Measurements from ENCODE around the gene MEST. TPM values are rescaled to one million over a fixed set of nuclear protein-coding genes. Genes with fewer than 3 reads are reported as not detected.

Gene MEST
- polyA plus RNA-seq, 3 donors, result 1.1 to 3.1 (median 1.8) TPM

DNA sequence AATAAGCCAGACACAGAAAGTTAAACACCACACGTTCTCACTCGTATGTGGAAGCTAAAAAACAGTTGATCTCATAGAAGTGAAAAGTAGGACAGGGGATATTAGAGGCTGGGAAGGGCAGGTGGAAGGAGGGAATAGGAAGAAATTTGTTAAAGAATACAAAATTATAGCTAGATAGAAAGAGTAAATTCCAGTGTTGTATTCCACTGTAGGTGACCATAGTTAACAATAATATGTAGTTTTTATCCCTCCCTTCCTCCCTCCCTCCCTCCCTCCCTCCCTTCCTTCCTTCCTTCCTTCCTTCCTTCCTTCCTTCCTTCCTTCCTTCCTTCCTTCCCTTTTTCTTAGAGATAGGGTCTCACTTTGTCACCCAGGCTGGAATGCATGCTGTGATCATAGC lies 19.9 kb upstream of the MEST start:
- Mint-ChIP-seq H3K9me3 (peaks cover 0 to 4% (median 0%) of the 10 kb centered on the region in 7 donors), H3K36me3 (no peaks in the 10 kb centered on the region), H3K4me3 (no peak overlapping the region), H3K4me1 (peaks cover 22% of the 10 kb centered on the region), H3K27me3 (ENCODE audit: low read depth in 3 of 3) (peaks cover 0 to 3% (median 0%) of the 10 kb centered on the region in 3 donors), H3K27ac (peak overlapping the region in 1 of 7 donors; percentile 66)
- Histone ChIP-seq H3K4me2 (replicated peaks; ENCODE audit: extremely low read depth, low read length, poor library complexity, severe bottlenecking) (no peak overlapping the region), H3K27me3 (ENCODE audit: control insufficient read depth in 2 of 2, insufficient read depth in 2 of 2, low read length in 2 of 2) (no peaks in the 10 kb centered on the region), H3K4me3 (replicated peaks in 1 of 3; ENCODE audit: low read depth in 2 of 3, low read length in 3 of 3) (no peak overlapping the region), H3K4me1 (ENCODE audit: control insufficient read depth in 1 of 2, insufficient read depth in 2 of 2, low read length in 2 of 2) (peaks cover 21 to 22% of the 10 kb centered on the region in 2 donors), H3K9ac (ENCODE audit: insufficient read depth, low read length, poor library complexity, severe bottlenecking) (no peak overlapping the region), H3K9me3 (replicated peaks in 1 of 2; ENCODE audit: control insufficient read depth in 1 of 2, insufficient read depth in 1 of 2, low read length in 2 of 2) (no peaks in the 10 kb centered on the region), H3K79me2 (ENCODE audit: insufficient read depth, low read length) (no peaks in the 10 kb centered on the region), H3K27ac (ENCODE audit: low read depth in 1 of 2, low read length in 2 of 2) (no peak overlapping the region), H4K20me1 (ENCODE audit: insufficient read depth, low read length) (no peaks in the 10 kb centered on the region), H2AFZ (ENCODE audit: insufficient read depth, low read depth, low read length, poor library complexity, severe bottlenecking) (no peak overlapping the region), H3K36me3 (replicated peaks in 1 of 2; ENCODE audit: control insufficient read depth in 1 of 2, insufficient read depth in 2 of 2, low read length in 2 of 2) (no peaks in the 10 kb centered on the region)
- TF ChIP-seq, protein P1, sequence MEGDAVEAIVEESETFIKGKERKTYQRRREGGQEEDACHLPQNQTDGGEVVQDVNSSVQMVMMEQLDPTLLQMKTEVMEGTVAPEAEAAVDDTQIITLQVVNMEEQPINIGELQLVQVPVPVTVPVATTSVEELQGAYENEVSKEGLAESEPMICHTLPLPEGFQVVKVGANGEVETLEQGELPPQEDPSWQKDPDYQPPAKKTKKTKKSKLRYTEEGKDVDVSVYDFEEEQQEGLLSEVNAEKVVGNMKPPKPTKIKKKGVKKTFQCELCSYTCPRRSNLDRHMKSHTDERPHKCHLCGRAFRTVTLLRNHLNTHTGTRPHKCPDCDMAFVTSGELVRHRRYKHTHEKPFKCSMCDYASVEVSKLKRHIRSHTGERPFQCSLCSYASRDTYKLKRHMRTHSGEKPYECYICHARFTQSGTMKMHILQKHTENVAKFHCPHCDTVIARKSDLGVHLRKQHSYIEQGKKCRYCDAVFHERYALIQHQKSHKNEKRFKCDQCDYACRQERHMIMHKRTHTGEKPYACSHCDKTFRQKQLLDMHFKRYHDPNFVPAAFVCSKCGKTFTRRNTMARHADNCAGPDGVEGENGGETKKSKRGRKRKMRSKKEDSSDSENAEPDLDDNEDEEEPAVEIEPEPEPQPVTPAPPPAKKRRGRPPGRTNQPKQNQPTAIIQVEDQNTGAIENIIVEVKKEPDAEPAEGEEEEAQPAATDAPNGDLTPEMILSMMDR (IDR thresholded peaks at IDR 0.05), result no peak
- no peak for DNase-seq
- WGBS (ENCODE audit: insufficient coverage), result 100% methylated on average over 1 of the region's 2 CpGs
- intact Hi-C loops (cut with micrococcal nuclease), result no loop called here

DNA sequence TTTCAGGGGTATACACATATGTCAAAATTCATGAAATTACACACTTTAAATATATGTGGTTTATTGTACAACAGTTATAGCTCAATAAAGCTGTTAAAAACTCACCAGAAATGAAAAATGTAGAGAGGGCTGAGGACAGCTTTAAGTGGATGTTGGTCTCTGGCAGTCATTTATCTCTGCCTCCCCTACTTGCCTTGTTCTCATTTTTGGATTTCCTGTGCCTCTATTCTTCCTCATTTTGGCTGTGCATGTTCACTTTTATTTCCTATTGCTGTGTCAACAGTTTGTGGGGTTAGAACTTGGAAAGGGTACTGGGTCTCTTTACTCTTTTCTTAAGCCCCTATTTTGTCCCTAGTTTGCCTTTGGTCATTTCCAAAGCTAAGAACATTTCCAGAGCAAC lies 18.6 kb upstream of the MEST start:
- H3K27me3 Mint-ChIP-seq (ENCODE audit: low read depth in 3 of 3), result peaks cover 0 to 3% (median 0%) of the 10 kb centered on the region in 3 donors
- peaks cover 22% of the 10 kb centered on the region for H3K4me1 Mint-ChIP-seq
- H3K9me3 ChIP-seq (replicated peaks in 1 of 2; ENCODE audit: control insufficient read depth in 1 of 2, insufficient read depth in 1 of 2, low read length in 2 of 2), result no peaks in the 10 kb centered on the region
- H3K36me3 ChIP-seq (replicated peaks in 1 of 2; ENCODE audit: control insufficient read depth in 1 of 2, insufficient read depth in 2 of 2, low read length in 2 of 2), result no peaks in the 10 kb centered on the region
- H3K79me2 ChIP-seq (ENCODE audit: insufficient read depth, low read length), result no peaks in the 10 kb centered on the region
- H3K9ac ChIP-seq (ENCODE audit: insufficient read depth, low read length, poor library complexity, severe bottlenecking), result peak overlapping the region; percentile 2
- intact Hi-C loops (cut with micrococcal nuclease), result no loop called here
- H3K27ac Mint-ChIP-seq, result peak overlapping the region; percentile 3 to 85 (median 56)
- peak overlapping the region in 1 of 2 donors; percentile 74 for H3K27ac ChIP-seq (ENCODE audit: low read depth in 1 of 2, low read length in 2 of 2)
- H3K4me3 ChIP-seq (replicated peaks in 1 of 3; ENCODE audit: low read depth in 2 of 3, low read length in 3 of 3), result peak overlapping the region in 1 of 3 experiments; percentile 56
- peak in 2 of 3 donors; percentile 54 to 56 for DNase-seq
- peaks cover 21 to 22% of the 10 kb centered on the region in 2 donors for H3K4me1 ChIP-seq (ENCODE audit: control insufficient read depth in 1 of 2, insufficient read depth in 2 of 2, low read length in 2 of 2)
- no peaks in the 10 kb centered on the region for H3K36me3 Mint-ChIP-seq
- peak overlapping the region; percentile 12 to 87 for H3K4me3 Mint-ChIP-seq
- H3K9me3 Mint-ChIP-seq, result peaks cover 0 to 6% (median 2%) of the 10 kb centered on the region in 7 donors
- H3K27me3 ChIP-seq (ENCODE audit: control insufficient read depth in 2 of 2, insufficient read depth in 2 of 2, low read length in 2 of 2), result no peaks in the 10 kb centered on the region
- H2AFZ ChIP-seq (ENCODE audit: insufficient read depth, low read depth, low read length, poor library complexity, severe bottlenecking), result peak overlapping the region; percentile 73
- peak overlapping the region; percentile 63 for H3K4me2 ChIP-seq (replicated peaks; ENCODE audit: extremely low read depth, low read length, poor library complexity, severe bottlenecking)
- TF ChIP-seq, protein P1 (IDR thresholded peaks at IDR 0.05), result no peak
- H4K20me1 ChIP-seq (ENCODE audit: insufficient read depth, low read length), result no peaks in the 10 kb centered on the region
